Left ventricle myocardium inferior (tissue), 1 donor: ENCODE measurements around the gene UBXN6. TPM values are rescaled to one million over a fixed set of nuclear protein-coding genes. Genes with fewer than 3 reads are reported as not detected.

Experiments
- DNase-seq: peaks from one replicate; pipeline ENCODE4 v3.0.0-alpha.2; 2020
- H3K27ac ChIP-seq: fragments of 200-600 bp; replicated peaks from 2 replicates; pipeline ENCODE4 v1.8.0; 2021
- H3K27me3 ChIP-seq: fragments of 200-600 bp; 2 replicates; pipeline ENCODE4 v1.8.0; 2021; ENCODE audit warnings: low read depth
- H3K36me3 ChIP-seq: fragments of 200-600 bp; 2 replicates; pipeline ENCODE4 v1.8.0; 2021
- H3K4me1 ChIP-seq: fragments of 200-600 bp; 2 replicates; pipeline ENCODE4 v1.8.0; 2021
- H3K4me3 ChIP-seq: fragments of 200-600 bp; 2 replicates; pipeline ENCODE4 v1.8.0; 2021; ENCODE audit warnings: mild to moderate bottlenecking, moderate library complexity
- H3K9me3 ChIP-seq: fragments of 200-600 bp; replicated peaks from 2 replicates; pipeline ENCODE4 v1.8.0; 2021
- intact Hi-C: fragments of 100-400 bp; cut with micrococcal nuclease; formaldehyde crosslinking; loops from one replicate; pipeline ENCODE4 v1.11.0; 2022
- total RNA-seq: library from RNA; stranded (reverse); fragmentation: NEBNext Ultra II Directional; extraction: Animal tissue kit (Norgen Biotek cat#: 25700); gene quantifications from one replicate; pipeline ENCODE4 v1.2.1, GENCODE V29; 2021
- TF ChIP-seq, protein P1 (sequence below): fragments of 200-600 bp; IDR thresholded peaks from 2 replicates; pipeline ENCODE4 v1.8.0; 2021; ENCODE audit warnings: antibody characterized with exemption, mild to moderate bottlenecking, borderline replicate concordance
- donor health status: DM: no; HTN: yes; CAD: no; lungs with severe emphysema.

UBXN6 gene
- total RNA-seq, 1 donor from 2014 or later, result 113 TPM

DNA sequence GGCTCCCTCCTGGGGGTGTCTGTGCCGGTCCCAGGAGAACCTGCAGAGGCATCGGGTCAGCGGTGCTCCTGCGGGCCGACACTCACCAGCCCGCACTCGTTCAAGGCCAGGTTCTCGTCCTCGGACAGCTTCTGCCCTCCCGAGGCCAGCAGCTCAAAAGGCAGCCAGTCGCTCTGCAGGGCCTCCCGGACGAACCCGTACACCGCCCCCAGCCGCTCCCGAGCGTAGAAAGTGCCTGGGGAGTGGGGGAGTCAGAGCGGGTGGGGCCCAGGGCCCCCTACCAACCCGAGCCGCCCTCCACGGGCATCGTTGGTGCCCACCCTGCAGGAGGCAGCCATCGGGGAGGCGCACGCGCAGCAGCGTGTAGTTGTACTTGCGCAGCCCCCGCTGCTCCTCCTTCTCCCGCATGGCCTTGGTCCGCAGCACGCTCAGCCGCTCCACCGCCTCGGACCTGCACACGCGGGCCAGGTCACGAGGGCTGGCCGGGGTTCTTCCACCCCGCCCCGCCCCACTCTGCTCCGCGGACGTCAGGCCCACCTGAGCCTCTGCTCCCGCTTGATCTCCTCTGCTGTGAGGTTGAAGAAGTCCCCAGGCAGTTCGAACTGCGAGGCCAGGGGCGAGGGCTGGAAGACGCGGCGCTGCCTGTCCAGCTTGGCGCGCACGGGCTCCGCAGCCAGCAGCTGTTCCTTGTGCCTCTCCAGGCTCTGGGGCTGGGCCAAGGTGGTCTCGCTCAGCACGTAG lies 11.5 kb downstream of the UBXN6 start:
- no peak overlapping the region for H3K27ac ChIP-seq
- DNase-seq, result no peak

DNA sequence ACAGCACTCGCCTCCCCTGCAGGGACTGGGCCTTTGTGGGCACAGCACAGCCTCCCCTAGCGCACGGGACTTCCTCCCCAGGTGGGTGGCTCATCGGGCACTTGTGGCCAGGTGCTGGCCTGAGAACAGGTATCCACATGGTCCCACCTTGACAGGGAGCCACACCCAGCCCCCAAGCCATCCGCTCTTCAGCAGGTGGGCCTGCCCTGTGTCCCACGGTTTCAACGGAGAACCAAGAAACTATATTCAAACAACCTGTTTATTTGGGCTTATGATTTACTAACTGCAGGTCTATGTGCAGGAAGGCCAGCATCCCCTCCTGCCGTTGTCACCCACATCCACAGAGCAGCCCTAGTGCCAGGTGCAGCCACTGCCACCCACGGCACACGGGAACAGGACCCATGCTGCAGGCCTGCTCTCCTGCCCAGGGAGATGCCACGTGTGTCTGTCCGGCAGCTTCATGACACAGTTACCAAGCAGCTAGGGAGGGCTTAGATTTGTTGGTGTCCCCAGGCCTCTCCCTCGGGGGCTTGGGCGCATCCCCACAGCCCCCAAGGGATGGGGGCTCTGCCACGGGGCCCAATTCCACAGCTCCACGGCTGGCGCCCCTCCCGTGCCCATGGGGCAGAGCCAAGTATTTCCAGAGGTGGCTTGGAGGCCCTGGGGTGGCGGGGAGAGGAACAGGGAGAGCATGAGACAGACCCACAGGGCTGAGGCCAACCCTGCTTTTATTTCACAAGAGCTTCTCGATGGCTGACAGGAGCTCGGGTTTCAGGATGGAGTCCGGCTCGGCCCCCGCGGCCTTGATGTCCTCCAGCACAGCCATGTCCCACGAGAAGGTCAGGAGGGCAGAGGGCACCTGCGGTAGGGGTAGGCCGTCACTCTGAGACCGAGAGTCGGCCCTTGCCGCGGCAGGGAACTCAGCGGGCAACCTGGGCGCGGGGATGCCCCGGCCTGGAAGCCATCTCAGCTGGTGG lies 12.5 kb downstream of the UBXN6 start:
- peaks cover 62% of the 10 kb centered on the region for H3K36me3 ChIP-seq
- H3K27ac ChIP-seq, result no peak overlapping the region
- H3K4me3 ChIP-seq, result no peak overlapping the region
- H3K9me3 ChIP-seq, result no peaks in the 10 kb centered on the region
- DNase-seq, result no peak
- H3K27me3 ChIP-seq, result no peaks in the 10 kb centered on the region
- intact Hi-C loops, result no loop called here
- TF ChIP-seq, protein P1, sequence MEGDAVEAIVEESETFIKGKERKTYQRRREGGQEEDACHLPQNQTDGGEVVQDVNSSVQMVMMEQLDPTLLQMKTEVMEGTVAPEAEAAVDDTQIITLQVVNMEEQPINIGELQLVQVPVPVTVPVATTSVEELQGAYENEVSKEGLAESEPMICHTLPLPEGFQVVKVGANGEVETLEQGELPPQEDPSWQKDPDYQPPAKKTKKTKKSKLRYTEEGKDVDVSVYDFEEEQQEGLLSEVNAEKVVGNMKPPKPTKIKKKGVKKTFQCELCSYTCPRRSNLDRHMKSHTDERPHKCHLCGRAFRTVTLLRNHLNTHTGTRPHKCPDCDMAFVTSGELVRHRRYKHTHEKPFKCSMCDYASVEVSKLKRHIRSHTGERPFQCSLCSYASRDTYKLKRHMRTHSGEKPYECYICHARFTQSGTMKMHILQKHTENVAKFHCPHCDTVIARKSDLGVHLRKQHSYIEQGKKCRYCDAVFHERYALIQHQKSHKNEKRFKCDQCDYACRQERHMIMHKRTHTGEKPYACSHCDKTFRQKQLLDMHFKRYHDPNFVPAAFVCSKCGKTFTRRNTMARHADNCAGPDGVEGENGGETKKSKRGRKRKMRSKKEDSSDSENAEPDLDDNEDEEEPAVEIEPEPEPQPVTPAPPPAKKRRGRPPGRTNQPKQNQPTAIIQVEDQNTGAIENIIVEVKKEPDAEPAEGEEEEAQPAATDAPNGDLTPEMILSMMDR, result no peak
- H3K4me1 ChIP-seq, result peaks cover 13% of the 10 kb centered on the region

More for the DNA sequence above, 11.5 kb downstream of the UBXN6 start:
- TF ChIP-seq, protein P1, result no peak
- peaks cover 73% of the 10 kb centered on the region for H3K36me3 ChIP-seq
- intact Hi-C loops, result no loop called here
- H3K4me3 ChIP-seq, result no peak overlapping the region
- no peaks in the 10 kb centered on the region for H3K27me3 ChIP-seq
- H3K9me3 ChIP-seq, result no peaks in the 10 kb centered on the region
- peaks cover 13% of the 10 kb centered on the region for H3K4me1 ChIP-seq

DNA sequence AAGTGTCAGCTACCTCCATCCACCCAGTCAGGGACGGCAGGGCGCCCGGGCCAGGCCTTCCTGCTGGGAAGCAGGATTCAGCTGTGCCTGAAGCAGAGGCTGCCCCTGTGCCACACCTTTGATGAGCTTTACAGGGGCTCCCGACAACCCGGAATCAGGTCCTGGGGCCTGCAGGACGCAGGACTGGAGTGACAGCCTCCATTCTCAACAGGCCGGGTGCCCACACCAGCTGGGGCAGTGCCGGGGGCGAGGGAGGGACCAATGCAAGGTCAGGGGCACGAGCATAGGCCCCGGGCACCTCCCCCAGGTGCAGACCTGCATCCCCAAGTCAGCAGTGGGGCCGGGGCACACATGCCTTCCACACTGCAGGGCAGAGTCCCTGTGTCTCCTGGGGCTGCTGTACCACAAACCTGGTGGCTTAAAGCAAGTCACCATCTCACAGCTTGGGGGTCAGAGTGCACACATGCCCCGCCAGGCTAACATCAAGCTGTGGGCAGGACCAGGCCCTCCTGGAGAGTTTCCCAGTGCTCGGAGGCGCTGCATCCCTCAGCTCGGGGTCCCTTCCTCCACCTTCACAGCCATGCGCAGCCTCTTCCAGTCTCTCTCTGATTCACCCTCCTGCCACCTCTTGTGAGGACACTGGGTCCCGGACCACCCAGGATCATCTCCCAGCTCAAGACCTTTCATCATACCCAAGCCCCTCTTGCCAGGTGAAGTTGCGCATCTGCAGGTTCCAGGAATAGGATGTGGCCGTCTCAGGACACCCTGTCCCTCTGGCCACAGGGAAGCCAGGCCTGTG lies 13.4 kb downstream of the UBXN6 start:
- Histone ChIP-seq H3K36me3 (peaks cover 53% of the 10 kb centered on the region), H3K27ac (no peak overlapping the region), H3K4me3 (no peak overlapping the region), H3K9me3 (no peaks in the 10 kb centered on the region), H3K4me1 (peaks cover 9% of the 10 kb centered on the region), H3K27me3 (no peaks in the 10 kb centered on the region)
- intact Hi-C loops, result no loop called here
- DNase-seq, result no peak
- TF ChIP-seq, protein P1, result no peak

DNA sequence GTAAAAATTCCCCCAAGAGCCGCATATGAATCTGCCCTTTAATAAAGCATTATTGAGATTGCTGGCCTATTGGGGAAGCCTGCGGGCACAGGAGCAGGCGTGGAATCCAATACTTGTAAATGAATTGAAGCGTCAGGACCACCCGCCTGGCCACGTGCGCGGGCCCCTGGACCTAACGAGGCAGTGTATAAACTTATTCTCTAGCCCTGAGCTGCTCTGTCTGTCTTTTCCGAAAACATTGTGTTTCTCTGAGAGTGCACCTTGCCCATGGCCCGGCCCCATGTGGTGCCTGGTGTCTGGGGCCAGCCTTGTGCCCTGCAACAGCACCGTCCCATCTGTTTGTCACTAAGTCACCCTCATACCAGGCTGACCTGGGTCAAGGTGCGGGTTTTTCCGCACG lies 14.4 kb downstream of the UBXN6 start:
- H3K4me3 ChIP-seq, result no peak overlapping the region
- intact Hi-C loops, result no loop called here
- H3K27me3 ChIP-seq, result no peaks in the 10 kb centered on the region
- peaks cover 43% of the 10 kb centered on the region for H3K36me3 ChIP-seq
- no peaks in the 10 kb centered on the region for H3K9me3 ChIP-seq
- no peak overlapping the region for H3K27ac ChIP-seq
- no peak for DNase-seq
- H3K4me1 ChIP-seq, result peaks cover under 1% of the 10 kb centered on the region
- TF ChIP-seq, protein P1, result no peak

DNA sequence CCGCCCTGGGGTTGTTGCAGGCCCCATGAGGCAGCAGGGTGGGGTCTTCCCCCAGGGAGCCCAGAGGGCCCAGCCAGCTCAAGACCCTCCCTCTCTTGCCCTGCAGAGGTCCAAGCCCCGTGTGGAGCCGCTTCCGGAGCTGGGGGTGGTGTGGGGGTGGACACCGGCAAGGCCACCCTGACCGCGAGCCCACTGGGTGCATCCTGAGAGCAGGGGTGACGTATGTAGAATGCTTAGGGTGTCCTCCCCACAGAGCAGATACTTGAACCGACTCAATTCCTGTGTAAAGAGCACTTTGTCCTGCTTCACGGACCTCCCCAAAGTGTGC lies 14.8 kb downstream of the UBXN6 start:
- Histone ChIP-seq H3K4me1 (no peaks in the 10 kb centered on the region), H3K27ac (no peak overlapping the region), H3K27me3 (no peaks in the 10 kb centered on the region), H3K36me3 (peaks cover 39% of the 10 kb centered on the region), H3K9me3 (no peaks in the 10 kb centered on the region), H3K4me3 (no peak overlapping the region)
- TF ChIP-seq, protein P1, result no peak
- intact Hi-C loops, result no loop called here
- DNase-seq, result no peak
